PC-9 (cell line): Measurements from ENCODE around the gene PTGFR. TPM values are rescaled to one million over a fixed set of nuclear protein-coding genes. Genes with fewer than 3 reads are reported as not detected.
A peak's percentile ranks its signal among the peaks of the same experiment; 100 is the strongest.

ENCODE experiments used
- BruUV-seq: library from RNA; stranded (reverse); fragments of 400-500 nt; replicated peaks from 2 replicates; lab custom pipeline; 2021; lab: Mats Ljungman, UMichigan
- CTCF ChIA-PET: fragments of 300-600 bp; sonication (Branson Sonifier 250); formaldehyde crosslinking; loops from one replicate; lab custom pipeline; 2022; ENCODE audit warnings: antibody characterized with exemption; lab: Charles Lee
- POLR2A ChIA-PET: fragments of 300-600 bp; sonication (Branson Sonifier 250); formaldehyde crosslinking; loops from one replicate; lab custom pipeline; 2022; ENCODE audit warnings: antibody characterized with exemption; ENCODE audit not compliant: unreplicated experiment; lab: Charles Lee
- DNase-seq, 2 experiments: peaks; one replicate each; pipeline versions ENCODE4 v3.0.0 to v3.0.0-alpha.2; 2015 to 2022; ENCODE audit warnings: mixed read lengths in 1 of 2
- H2AFZ ChIP-seq: fragments of 200-600 bp; sonication (generic); 2 replicates; pipeline ENCODE4 v1.8.1; 2017; ENCODE audit warnings: antibody characterized with exemption
- H3F3A ChIP-seq: fragments of 200-600 bp; sonication (generic); 2 replicates; pipeline ENCODE4 v1.8.1; 2017; ENCODE audit warnings: antibody characterized with exemption, mild to moderate bottlenecking, low read depth; ENCODE audit not compliant: insufficient read depth
- H3K27ac ChIP-seq: fragments of 200-600 bp; sonication (generic); 2 replicates; pipeline ENCODE4 v1.6.1; 2016; ENCODE audit warnings: mixed run types
- H3K27me3 ChIP-seq: fragments of 200-600 bp; sonication (generic); 2 replicates; pipeline ENCODE4 v1.6.1; 2016; ENCODE audit warnings: low read depth, mixed run types; ENCODE audit not compliant: insufficient read depth
- H3K36me3 ChIP-seq: fragments of 200-600 bp; sonication (generic); 2 replicates; pipeline ENCODE4 v1.6.1; 2016; ENCODE audit warnings: low read depth, mixed run types
- H3K4me1 ChIP-seq: fragments of 200-600 bp; sonication (generic); replicated peaks from 2 replicates; pipeline ENCODE4 v1.6.1; 2016; ENCODE audit warnings: mixed run types; ENCODE audit not compliant: insufficient read depth
- H3K4me2 ChIP-seq: fragments of 200-600 bp; sonication (generic); 2 replicates; pipeline ENCODE4 v1.6.1; 2017; ENCODE audit warnings: mixed run types
- H3K4me3 ChIP-seq: fragments of 200-600 bp; sonication (generic); 2 replicates; pipeline ENCODE4 v1.6.1; 2016; ENCODE audit warnings: mixed run types
- H3K79me2 ChIP-seq: fragments of 200-600 bp; sonication (generic); 2 replicates; pipeline ENCODE4 v1.6.1; 2017; ENCODE audit warnings: low read depth, mixed run types
- H3K9me2 ChIP-seq: fragments of 200-600 bp; sonication (generic); 2 replicates; pipeline ENCODE4 v1.8.1; 2017; ENCODE audit warnings: mild to moderate bottlenecking; ENCODE audit not compliant: insufficient read depth
- H3K9me3 ChIP-seq: fragments of 200-600 bp; sonication (generic); 2 replicates; pipeline ENCODE4 v1.8.1; 2016; ENCODE audit warnings: low read depth; ENCODE audit not compliant: insufficient read depth
- H4K20me1 ChIP-seq: fragments of 200-600 bp; sonication (generic); 2 replicates; pipeline ENCODE4 v1.8.1; 2017; ENCODE audit not compliant: insufficient read depth
- CTCF ChIP-seq: fragments of 200-600 bp; sonication (generic); conservative IDR thresholded peaks from 2 replicates; pipeline ENCODE4 v1.6.1; 2017; ENCODE audit warnings: mixed run types, antibody characterized with exemption, mild to moderate bottlenecking, moderate library complexity
- EZH2 ChIP-seq: fragments of 200-600 bp; sonication (generic); IDR thresholded peaks from 2 replicates; pipeline ENCODE4 v1.8.0; 2017; ENCODE audit warnings: antibody characterized with exemption, low read depth
- intact Hi-C: fragments of 100-400 bp; cut with micrococcal nuclease; formaldehyde crosslinking; loops from one replicate; pipeline ENCODE4 v1.10.0; 2022; ENCODE audit not compliant: unreplicated experiment
- total RNA-seq: library from RNA; stranded (reverse); gene quantifications from 2 replicates; pipeline ENCODE4 v1.2.3, GENCODE V29; 2021

Gene PTGFR
- total RNA-seq, 1 experiment from 2014 or later: not detected

GRCh38 chr1:78491451-78492071, 787 bp downstream of the PTGFR start:
- Histone ChIP-seq H3K79me2 (no peaks in the 10 kb centered on the region), H3K4me3 (peak overlapping the region; percentile 55; the same call in 1 of the 2 replicates), H3K4me2 (peak overlapping the region; percentile 89), H3K27ac (no peak overlapping the region), H3K9me3 (no peaks in the 10 kb centered on the region), H3K27me3 (peaks cover 11% of the 10 kb centered on the region; the same call in 1 of the 2 replicates), H4K20me1 (no peaks in the 10 kb centered on the region), H2AFZ (peak overlapping the region; percentile 83), H3K9me2 (no peaks in the 10 kb centered on the region), H3K36me3 (no peaks in the 10 kb centered on the region), H3F3A (no peaks in the 10 kb centered on the region), H3K4me1 (peaks cover 8% of the 10 kb centered on the region; the same call in 1 of the 2 replicates)
- peak in 1 of 2 experiments; percentile 10 for DNase-seq
- CTCF ChIA-PET: no interaction called here
- no peak for TF ChIP-seq EZH2
- TF ChIP-seq CTCF: no peak
- intact Hi-C loops: no loop called here
- BruUV-seq: no TSS peak
- POLR2A ChIA-PET: no interaction called here

- H3K79me2 ChIP-seq: no peaks in the 10 kb centered on the region
Measured at GRCh38 chr1:78492386-78492950, 1.7 kb downstream of the PTGFR start.

GRCh38 chr1:78493451-78493850, 2.7 kb downstream of the PTGFR start:
- no TSS peak for BruUV-seq
- Histone ChIP-seq H3K79me2 (no peaks in the 10 kb centered on the region), H3K27ac (no peak overlapping the region), H2AFZ (no peak overlapping the region), H3K4me1 (peaks cover 8% of the 10 kb centered on the region; the same call in 1 of the 2 replicates), H3K9me3 (no peaks in the 10 kb centered on the region; the same call in 1 of the 2 replicates), H4K20me1 (no peaks in the 10 kb centered on the region), H3K4me2 (no peak overlapping the region), H3K27me3 (peaks cover 11% of the 10 kb centered on the region; the same call in 1 of the 2 replicates), H3K9me2 (no peaks in the 10 kb centered on the region), H3F3A (no peaks in the 10 kb centered on the region), H3K4me3 (no peak overlapping the region), H3K36me3 (no peaks in the 10 kb centered on the region)
- ChIA-PET CTCF (no interaction called here), POLR2A (no interaction called here)
- intact Hi-C loops: no loop called here
- TF ChIP-seq EZH2 (no peak), CTCF (no peak)
- DNase-seq: no peak

More at GRCh38 chr1:78492386-78492950, 1.7 kb downstream of the PTGFR start:
- Histone ChIP-seq H3K4me3 (no peak overlapping the region), H3K27me3 (peaks cover 11% of the 10 kb centered on the region; the same call in 1 of the 2 replicates), H2AFZ (no peak overlapping the region; the same call in 1 of the 2 replicates), H3K4me1 (peaks cover 8% of the 10 kb centered on the region; the same call in 1 of the 2 replicates), H3K9me3 (no peaks in the 10 kb centered on the region; the same call in 1 of the 2 replicates), H3F3A (no peaks in the 10 kb centered on the region), H3K36me3 (no peaks in the 10 kb centered on the region), H4K20me1 (no peaks in the 10 kb centered on the region), H3K4me2 (peak overlapping the region; percentile 89; the same call in 1 of the 2 replicates), H3K9me2 (no peaks in the 10 kb centered on the region), H3K27ac (no peak overlapping the region)
- TF ChIP-seq EZH2 (no peak), CTCF (no peak)
- intact Hi-C loops: no loop called here
- ChIA-PET CTCF (no interaction called here), POLR2A (no interaction called here)
- no peak for DNase-seq
- BruUV-seq: no TSS peak
